HepG2 (cell line): Measurements from ENCODE around the gene USP9X. TPM values are rescaled to one million over a fixed set of nuclear protein-coding genes. Genes with fewer than 3 reads are reported as not detected.

Source experiments
- ATAC-seq: fragments of 200-7000 bp; cut with Tn5 transposase; 3 replicates; pipeline ENCODE4 v1.9.1; 2020; ENCODE audit warnings: mild to moderate bottlenecking, moderate library complexity
- BruUV-seq: library from RNA; stranded (reverse); fragments of 400-500 nt; replicated peaks from 2 replicates; lab custom pipeline; 2021; lab: Mats Ljungman, UMichigan
- CTCF ChIA-PET: fragments of 300-600 bp; formaldehyde crosslinking; extraction: SDS; loops from one replicate; lab custom pipeline; 2021; ENCODE audit warnings: low total read pairs, inconsistent platforms, low intra/inter-chr PET ratio; lab: Yijun Ruan, JAX
- POLR2A ChIA-PET: fragments of 350-600 bp; sonication (Branson Sonifier 250); formaldehyde crosslinking; loops from one replicate; lab custom pipeline; 2020; ENCODE audit warnings: antibody characterized with exemption, inconsistent platforms; lab: Yijun Ruan, JAX
- DNase-seq: peaks from one replicate; pipeline ENCODE4 v3.0.0-alpha.2; 2015; ENCODE audit warnings: low spot score
- FAIRE-seq: peaks from 3 replicates; lab custom pipeline; 2011; peaks lifted over from hg19 to GRCh38; lab: Jason Lieb, UNC
- H2AFZ ChIP-seq: one replicate; pipeline ENCODE4 v1.6.1; 2011; ENCODE audit warnings: low read length, inconsistent platforms
- H3K27ac ChIP-seq: fragments of 300-600 bp; 3 replicates; pipeline ENCODE4 v1.8.0; 2011; ENCODE audit warnings: mixed run types, mild to moderate bottlenecking, mixed read lengths, low read length, inconsistent platforms; ENCODE audit not compliant: insufficient read depth; ENCODE audit errors: extremely low read length
- H3K27me3 ChIP-seq, 2 experiments: fragments of 200-600 bp in 1 of 2; 2 replicates in 1 of 2; 3 replicates in 1 of 2; pipeline versions ENCODE4 v1.6.0 to v1.8.0; 2011; ENCODE audit warnings: low read length in 2 of 2, mild to moderate bottlenecking in 2 of 2, moderate library complexity in 2 of 2, inconsistent platforms in 1 of 2; ENCODE audit not compliant: insufficient read depth in 2 of 2, control insufficient read depth in 1 of 2
- H3K36me3 ChIP-seq, 2 experiments: fragments of 200-600 bp in 1 of 2; replicated peaks in 1 of 2; 2 replicates in 1 of 2; 3 replicates in 1 of 2; pipeline versions ENCODE4 v1.5.1 to v1.8.0; 2011; ENCODE audit warnings: low read length in 2 of 2, inconsistent platforms in 1 of 2; ENCODE audit not compliant: insufficient read depth in 2 of 2, control insufficient read depth in 1 of 2
- H3K4me1 ChIP-seq: 2 replicates; pipeline ENCODE4 v1.5.1; 2012; ENCODE audit warnings: low read length, inconsistent platforms; ENCODE audit not compliant: insufficient read depth
- H3K4me2 ChIP-seq: 2 replicates; pipeline ENCODE4 v1.6.0; 2011; ENCODE audit warnings: low read depth, low read length, inconsistent platforms
- H3K4me3 ChIP-seq, 3 experiments: fragments of 200-600 bp in 1 of 3; sonication (generic), shearing (Covaris generic) in 1 of 3; replicated peaks in 1 of 3; 2 replicates each; pipeline ENCODE4 v1.5.1; 2011 to 2016; ENCODE audit warnings: low read length in 3 of 3, inconsistent platforms in 2 of 3, low read depth in 2 of 3, mild to moderate bottlenecking in 2 of 3, control low read depth in 1 of 3, mixed read lengths in 1 of 3; ENCODE audit not compliant: insufficient read depth in 1 of 3
- H3K79me2 ChIP-seq: one replicate; pipeline ENCODE4 v1.6.1; 2011; ENCODE audit warnings: low read length, inconsistent platforms; ENCODE audit not compliant: insufficient read depth
- H3K9ac ChIP-seq: 2 replicates; pipeline ENCODE4 v1.6.0; 2011; ENCODE audit warnings: mild to moderate bottlenecking, low read depth, low read length, inconsistent platforms; ENCODE audit not compliant: insufficient read depth
- H3K9me3 ChIP-seq: 2 replicates; pipeline ENCODE4 v1.5.1; 2012; ENCODE audit warnings: mild to moderate bottlenecking, low read length
- H4K20me1 ChIP-seq: 2 replicates; pipeline ENCODE4 v1.6.0; 2011; ENCODE audit warnings: inconsistent platforms, mild to moderate bottlenecking, low read length, moderate library complexity; ENCODE audit not compliant: insufficient read depth
- AGO2 ChIP-seq: fragments of 200-400 bp; formaldehyde crosslinking; optimal IDR thresholded peaks from 2 replicates; pipeline ENCODE3; 2017; ENCODE audit warnings: mild to moderate bottlenecking, low read depth, low read length, moderate library complexity
- CHD2 ChIP-seq: IDR thresholded peaks from 2 replicates; pipeline ENCODE4 v1.6.1; 2011; ENCODE audit warnings: low read depth, low read length, improper control_type of control experiment
- ETV5 ChIP-seq: IDR thresholded peaks from 2 replicates; pipeline ENCODE4 v1.6.1; 2018; ENCODE audit warnings: missing biosample characterization, missing genetic modification reagents, inconsistent platforms, borderline replicate concordance
- GABPB1 ChIP-seq: IDR thresholded peaks from 2 replicates; pipeline ENCODE4 v1.6.1; 2016; ENCODE audit warnings: mild to moderate bottlenecking, missing genetic modification reagents, moderate library complexity, missing compliant biosample characterization
- PAX8 ChIP-seq: sonication (generic); formaldehyde crosslinking; IDR thresholded peaks from 2 replicates; pipeline ENCODE4 v1.8.0; 2022; ENCODE audit warnings: mild to moderate bottlenecking, missing genetic modification reagents, borderline replicate concordance
- SMAD3 ChIP-seq: sonication (generic); formaldehyde crosslinking; IDR thresholded peaks from 2 replicates; pipeline ENCODE4 v1.4.0; 2020; ENCODE audit warnings: missing genetic modification reagents
- ZMAT3 ChIP-seq: sonication (generic); formaldehyde crosslinking; conservative IDR thresholded peaks from 2 replicates; pipeline ENCODE4 v1.7.0; 2021; ENCODE audit warnings: missing genetic modification reagents
- WGBS: methylation state at CpG from one replicate; pipeline ENCODE4 v1.1.6; 2017; ENCODE audit warnings: low lambda C conversion rate; 5-methylcytosine and 5-hydroxymethylcytosine counted together
- in situ Hi-C: cut with HindIII; loops from 2 replicates; pipeline ENCODE4 v1.10.0; 2017; ENCODE audit warnings: low pct_unique_long_range_greater_than_20kb; ENCODE audit not compliant: extremely low pct_ligation_motif_present
- intact Hi-C: fragments of 100-400 bp; cut with micrococcal nuclease; formaldehyde crosslinking; loops from one replicate; pipeline ENCODE4 v1.10.0; 2022; ENCODE audit not compliant: unreplicated experiment
- polyA plus RNA-seq, 8 experiments: library from polyadenylated mRNA; depleted of rRNA in 3 of 8; stranded (reverse) in 7 of 8; unstranded in 1 of 8; fragments of >200 nt; fragmentation: Illumina TruSeq in 4 of 8; extraction: Trizol in 4 of 8; gene quantifications; 2 replicates each; pipeline versions ENCODE4 v1.2.1 to v1.2.3, GENCODE V29; 2011 to 2016; ENCODE audit warnings: low read depth in 4 of 8, missing spikeins in 1 of 8, mixed read lengths in 1 of 8; ENCODE audit not compliant: insufficient read depth in 1 of 8
- total RNA-seq, 5 experiments: library from RNA; depleted of rRNA; stranded (reverse); fragments of >200 nt; fragmentation: Illumina TruSeq; extraction: Trizol; gene quantifications; 2 replicates each; pipeline ENCODE4 v1.2.3, GENCODE V29; 2016; ENCODE audit warnings: low read depth in 1 of 5
- TF ChIP-seq, protein P1 (sequence below): IDR thresholded peaks from 2 replicates; pipeline ENCODE4 v1.6.1; 2016; ENCODE audit warnings: control low read depth

USP9X gene
- total and polyA plus RNA-seq, 2 of the 13 experiments (the other 11 are each of a cell fraction or from before 2014, with no cell fraction given): 22.2 to 40.5 TPM

GRCh38 chrX:41085878-41086626 lies 807 bp downstream of the USP9X start (continued):
- no peak for TF ChIP-seq PAX8 (CRISPR knock-in tag)
- TF ChIP-seq, protein P1, sequence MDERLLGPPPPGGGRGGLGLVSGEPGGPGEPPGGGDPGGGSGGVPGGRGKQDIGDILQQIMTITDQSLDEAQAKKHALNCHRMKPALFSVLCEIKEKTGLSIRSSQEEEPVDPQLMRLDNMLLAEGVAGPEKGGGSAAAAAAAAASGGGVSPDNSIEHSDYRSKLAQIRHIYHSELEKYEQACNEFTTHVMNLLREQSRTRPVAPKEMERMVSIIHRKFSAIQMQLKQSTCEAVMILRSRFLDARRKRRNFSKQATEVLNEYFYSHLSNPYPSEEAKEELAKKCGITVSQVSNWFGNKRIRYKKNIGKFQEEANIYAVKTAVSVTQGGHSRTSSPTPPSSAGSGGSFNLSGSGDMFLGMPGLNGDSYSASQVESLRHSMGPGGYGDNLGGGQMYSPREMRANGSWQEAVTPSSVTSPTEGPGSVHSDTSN (CRISPR knock-in tag): no peak
- TF ChIP-seq AGO2: peak; percentile 72
- TF ChIP-seq ZMAT3 (CRISPR knock-in tag): peak; percentile 51; the same call in 1 of the 2 replicates
- TF ChIP-seq SMAD3: no peak
- peak; percentile 23; the same call in 1 of the 2 replicates for TF ChIP-seq GABPB1 (CRISPR knock-in tag)

GRCh38 chrX:41086627-41086932 lies 1.3 kb downstream of the USP9X start:
- H3K9ac ChIP-seq: peak overlapping the region; percentile 95
- WGBS: 2% methylated on average over 6 of the region's 11 CpGs
- in situ Hi-C loops: no loop called here
- peaks cover 47% of the 10 kb centered on the region for H4K20me1 ChIP-seq
- TF ChIP-seq CHD2: peak; percentile 85
- TF ChIP-seq ETV5 (CRISPR knock-in tag): no peak
- intact Hi-C loops: no loop called here
- ChIA-PET POLR2A (interaction anchor here (3.9 kb wide), 1 partner anchor 76 kb away, joined by 16 read pairs; no protein-coding TSS in a partner anchor), CTCF (no interaction called here)
- no TSS peak for BruUV-seq
- H3K9me3 ChIP-seq: no peaks in the 10 kb centered on the region
- peaks cover 40% of the 10 kb centered on the region for H3K4me1 ChIP-seq
- peak overlapping the region; percentile 67 for H3K4me2 ChIP-seq
- no peak overlapping the region for H2AFZ ChIP-seq
- peak overlapping the region; percentile 100 for H3K27ac ChIP-seq
- peak overlapping the region; percentile 84 to 96 (median 85) for H3K4me3 ChIP-seq
- no peak for ATAC-seq
- no peak for DNase-seq
- H3K79me2 ChIP-seq: peaks cover 61% of the 10 kb centered on the region
- FAIRE-seq: no peak
- H3K36me3 ChIP-seq: no peaks in the 10 kb centered on the region
- H3K27me3 ChIP-seq: no peaks in the 10 kb centered on the region
